ENCODE data around the gene METAP1. TPM values are rescaled to one million over a fixed set of nuclear protein-coding genes. Genes with fewer than 3 reads are reported as not detected.

METAP1 gene
- total RNA-seq, 2 experiments from 2014 or later, result 42.6 to 52.8 TPM

DNA sequence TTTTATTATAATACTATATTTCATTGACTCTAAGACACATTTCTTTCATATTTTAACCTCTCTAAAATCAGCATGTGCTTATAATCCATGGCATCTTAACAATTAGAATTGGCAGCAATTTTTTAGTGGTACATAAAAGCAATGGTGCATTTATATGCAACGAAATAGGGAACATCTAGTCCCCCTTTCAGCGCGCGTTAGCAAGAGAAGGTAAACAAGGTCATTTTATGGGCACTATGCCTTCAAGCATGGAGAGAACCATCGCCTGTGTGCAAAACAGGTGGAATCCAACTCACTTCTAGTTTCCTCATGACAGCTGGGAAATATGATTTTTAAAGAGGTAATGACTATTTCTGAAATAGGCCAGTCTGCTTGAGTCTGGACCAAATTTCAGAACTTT lies 86.7 kb downstream of the METAP1 start:
- no peak for TF ChIP-seq EZH2phosphoT487 (IDR thresholded peaks at IDR 0.05; ENCODE audit: borderline replicate concordance, low read depth, low read length)
- TF ChIP-seq, protein P1, sequence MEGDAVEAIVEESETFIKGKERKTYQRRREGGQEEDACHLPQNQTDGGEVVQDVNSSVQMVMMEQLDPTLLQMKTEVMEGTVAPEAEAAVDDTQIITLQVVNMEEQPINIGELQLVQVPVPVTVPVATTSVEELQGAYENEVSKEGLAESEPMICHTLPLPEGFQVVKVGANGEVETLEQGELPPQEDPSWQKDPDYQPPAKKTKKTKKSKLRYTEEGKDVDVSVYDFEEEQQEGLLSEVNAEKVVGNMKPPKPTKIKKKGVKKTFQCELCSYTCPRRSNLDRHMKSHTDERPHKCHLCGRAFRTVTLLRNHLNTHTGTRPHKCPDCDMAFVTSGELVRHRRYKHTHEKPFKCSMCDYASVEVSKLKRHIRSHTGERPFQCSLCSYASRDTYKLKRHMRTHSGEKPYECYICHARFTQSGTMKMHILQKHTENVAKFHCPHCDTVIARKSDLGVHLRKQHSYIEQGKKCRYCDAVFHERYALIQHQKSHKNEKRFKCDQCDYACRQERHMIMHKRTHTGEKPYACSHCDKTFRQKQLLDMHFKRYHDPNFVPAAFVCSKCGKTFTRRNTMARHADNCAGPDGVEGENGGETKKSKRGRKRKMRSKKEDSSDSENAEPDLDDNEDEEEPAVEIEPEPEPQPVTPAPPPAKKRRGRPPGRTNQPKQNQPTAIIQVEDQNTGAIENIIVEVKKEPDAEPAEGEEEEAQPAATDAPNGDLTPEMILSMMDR (conservative IDR thresholded peaks at IDR 0.05; ENCODE audit: low read length), result no peak
- no peak for DNase-seq (ENCODE audit: low spot score)
- no peaks in the 10 kb centered on the region for H3K9me3 ChIP-seq (ENCODE audit: low read length)
- H4K20me1 ChIP-seq (ENCODE audit: insufficient read depth, low read length), result no peaks in the 10 kb centered on the region
- H3K4me3 ChIP-seq (ENCODE audit: low read depth, low read length, poor library complexity, severe bottlenecking), result no peak overlapping the region
- H3K4me2 ChIP-seq (ENCODE audit: low read length), result no peak overlapping the region
- peaks cover 83% of the 10 kb centered on the region for H3K36me3 ChIP-seq (ENCODE audit: insufficient read depth, low read length)
- H3K4me1 ChIP-seq (ENCODE audit: insufficient read depth, low read length, poor library complexity, severe bottlenecking), result peaks cover 6% of the 10 kb centered on the region
- ChIA-PET CTCF (ENCODE audit: unreplicated experiment) (no interaction called here), POLR2A (no interaction called here)
- H3K79me2 ChIP-seq (ENCODE audit: insufficient read depth, low read depth, low read length), result peaks cover 22% of the 10 kb centered on the region
- H3K27ac ChIP-seq (ENCODE audit: low read depth, low read length, poor library complexity, severe bottlenecking), result no peak overlapping the region
- no peak overlapping the region for H2AFZ ChIP-seq (ENCODE audit: low read length)
- intact Hi-C loops (cut with micrococcal nuclease; ENCODE audit: unreplicated experiment), result loop anchor here (10.0 kb wide), 1 partner anchor 937 kb away; the partner anchor contains the start of gene STPG2
- no peaks in the 10 kb centered on the region for H3K9me2 ChIP-seq (ENCODE audit: insufficient read depth, low read length)
- no TSS peak for BruUV-seq (replicated peaks)

GRCh38 chr4:99084595-99084994 lies 89.1 kb downstream of the METAP1 start:
- DNase-seq (ENCODE audit: low spot score), result no peak
- Histone ChIP-seq H3K9me2 (ENCODE audit: insufficient read depth, low read length) (no peaks in the 10 kb centered on the region), H3K4me3 (ENCODE audit: low read depth, low read length, poor library complexity, severe bottlenecking) (no peak overlapping the region), H3K36me3 (ENCODE audit: insufficient read depth, low read length) (peaks cover 60% of the 10 kb centered on the region), H3K27ac (ENCODE audit: low read depth, low read length, poor library complexity, severe bottlenecking) (no peak overlapping the region), H3K9me3 (ENCODE audit: low read length) (no peaks in the 10 kb centered on the region), H4K20me1 (ENCODE audit: insufficient read depth, low read length) (no peaks in the 10 kb centered on the region), H3K4me1 (ENCODE audit: insufficient read depth, low read length, poor library complexity, severe bottlenecking) (peaks cover 13% of the 10 kb centered on the region), H3K4me2 (ENCODE audit: low read length) (no peak overlapping the region), H3K79me2 (ENCODE audit: insufficient read depth, low read depth, low read length) (peaks cover 34% of the 10 kb centered on the region), H2AFZ (ENCODE audit: low read length) (no peak overlapping the region)
- intact Hi-C loops (cut with micrococcal nuclease; ENCODE audit: unreplicated experiment), result loop anchor here (10.0 kb wide), 1 partner anchor 940 kb away; the partner anchor contains the start of gene STPG2
- TF ChIP-seq, protein P1 (conservative IDR thresholded peaks at IDR 0.05; ENCODE audit: low read length), result no peak
- no peak for TF ChIP-seq EZH2phosphoT487 (IDR thresholded peaks at IDR 0.05; ENCODE audit: borderline replicate concordance, low read depth, low read length)
- BruUV-seq (replicated peaks), result no TSS peak
- POLR2A ChIA-PET, result interaction anchor here (1.5 kb wide), 1 partner anchor 9 kb away, joined by 3 read pairs; no protein-coding TSS in a partner anchor
- CTCF ChIA-PET (ENCODE audit: unreplicated experiment), result no interaction called here

DNA sequence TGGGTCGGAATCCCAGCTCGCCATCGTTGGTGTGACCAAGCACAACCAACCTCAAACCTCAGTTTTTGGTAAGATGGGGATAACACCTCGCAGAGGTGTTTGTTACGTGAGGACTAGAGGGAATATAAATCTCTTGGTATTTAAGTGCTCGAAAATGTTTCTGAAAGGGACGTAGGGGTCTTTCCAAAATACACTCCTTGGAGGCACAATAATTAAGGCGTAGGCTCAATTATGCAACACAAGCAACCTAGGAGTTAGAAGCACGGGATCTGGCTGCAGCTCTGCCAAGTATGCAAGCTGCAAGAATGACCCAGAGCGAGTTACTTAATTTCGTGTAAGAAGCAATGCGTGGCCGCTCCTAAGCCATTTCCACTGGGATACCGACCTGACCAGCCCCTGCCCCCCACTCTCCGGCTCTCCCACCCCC lies 92.5 kb downstream of the METAP1 start:
- H4K20me1 ChIP-seq (ENCODE audit: insufficient read depth, low read length), result no peaks in the 10 kb centered on the region
- peaks cover 23% of the 10 kb centered on the region for H3K4me1 ChIP-seq (ENCODE audit: insufficient read depth, low read length, poor library complexity, severe bottlenecking)
- DNase-seq (ENCODE audit: low spot score), result peak; percentile 52

More for the DNA sequence above, 92.5 kb downstream of the METAP1 start:
- peak overlapping the region; percentile 75 for H3K4me3 ChIP-seq (ENCODE audit: low read depth, low read length, poor library complexity, severe bottlenecking)
- peak overlapping the region; percentile 74; the same call in 1 of the 2 replicates for H2AFZ ChIP-seq (ENCODE audit: low read length)
- H3K27ac ChIP-seq (ENCODE audit: low read depth, low read length, poor library complexity, severe bottlenecking), result peak overlapping the region; percentile 50
- TF ChIP-seq, protein P1 (conservative IDR thresholded peaks at IDR 0.05; ENCODE audit: low read length), result no peak
- no peak for TF ChIP-seq EZH2phosphoT487 (IDR thresholded peaks at IDR 0.05; ENCODE audit: borderline replicate concordance, low read depth, low read length)
- ChIA-PET POLR2A (interaction anchor here (0.6 to 2.5 kb wide), 17 partner anchors 8 to 862 kb away, joined by 3 to 20 read pairs (median 4); partner anchors contain the start of genes DAPP1, H2AZ1 and METAP1), CTCF (ENCODE audit: unreplicated experiment) (interaction anchor here (0.6 to 0.8 kb wide), 2 partner anchors 93 to 851 kb away, joined by 3 to 6 read pairs; partner anchors contain the start of gene METAP1)
- H3K79me2 ChIP-seq (ENCODE audit: insufficient read depth, low read depth, low read length), result peaks cover 34% of the 10 kb centered on the region
- H3K4me2 ChIP-seq (ENCODE audit: low read length), result peak overlapping the region; percentile 72
- intact Hi-C loops (cut with micrococcal nuclease; ENCODE audit: unreplicated experiment), result loop anchor here (1.0 to 10.0 kb wide), 6 partner anchors 93 to 943 kb away; partner anchors contain the start of genes EIF4E, H2AZ1, METAP1 and RAP1GDS1
- BruUV-seq (replicated peaks), result TSS peak; percentile 75
- peaks cover 25% of the 10 kb centered on the region for H3K36me3 ChIP-seq (ENCODE audit: insufficient read depth, low read length)
- no peaks in the 10 kb centered on the region for H3K9me2 ChIP-seq (ENCODE audit: insufficient read depth, low read length)
- H3K9me3 ChIP-seq (ENCODE audit: low read length), result no peaks in the 10 kb centered on the region

All from OCI-LY7 (cell line).